SIG-M5 treated with dmso at 0.1 percent for 504 hours (cell line): ENCODE results near the gene ARL3.

Experiments used
- DNase-seq: peaks from one replicate; lab custom pipeline; 2025; ENCODE audit not compliant: unreplicated experiment; lab: John Stamatoyannopoulos, UW

The ARL3 gene

GRCh38 chr10:102653060-102653459 lies 61.1 kb downstream of the ARL3 start:
- DNase-seq, result no peak

DNA sequence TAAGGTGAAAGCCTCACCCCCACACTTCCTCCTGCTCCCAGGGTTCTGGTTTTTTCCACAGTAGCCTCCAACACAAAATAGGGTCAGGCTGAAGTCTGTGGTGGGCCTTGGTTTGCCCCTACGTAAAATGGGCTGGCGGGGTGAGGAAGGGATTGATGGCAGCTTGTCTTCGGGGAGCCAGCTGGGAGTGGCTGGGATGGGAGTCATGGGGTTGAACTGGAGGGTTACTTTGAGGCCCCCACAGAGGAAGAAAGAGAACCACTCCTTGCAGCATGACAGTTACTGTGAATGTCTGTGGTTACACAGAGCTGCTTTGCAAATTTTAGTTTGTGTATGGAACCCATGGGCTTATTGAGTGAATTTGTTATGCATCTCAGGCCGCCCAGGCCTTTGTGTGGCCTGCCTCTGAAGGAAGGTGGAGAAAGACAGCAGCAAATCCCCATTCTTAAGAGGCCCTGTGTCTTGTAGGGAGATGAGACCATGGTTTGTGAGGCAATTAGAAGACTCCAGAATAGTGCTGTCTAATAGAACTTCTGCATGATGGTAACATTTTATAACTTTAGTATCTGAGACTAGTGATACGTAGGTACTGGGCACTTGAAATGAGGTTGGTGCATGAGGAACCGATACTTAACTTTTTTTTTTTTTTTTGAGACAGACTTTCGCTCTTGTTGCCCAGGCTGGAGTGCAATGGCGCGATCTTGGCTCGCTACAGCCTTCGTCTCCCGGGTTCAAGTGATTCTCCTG lies 61.9 kb downstream of the ARL3 start:
- peak; percentile 21 for DNase-seq

DNA sequence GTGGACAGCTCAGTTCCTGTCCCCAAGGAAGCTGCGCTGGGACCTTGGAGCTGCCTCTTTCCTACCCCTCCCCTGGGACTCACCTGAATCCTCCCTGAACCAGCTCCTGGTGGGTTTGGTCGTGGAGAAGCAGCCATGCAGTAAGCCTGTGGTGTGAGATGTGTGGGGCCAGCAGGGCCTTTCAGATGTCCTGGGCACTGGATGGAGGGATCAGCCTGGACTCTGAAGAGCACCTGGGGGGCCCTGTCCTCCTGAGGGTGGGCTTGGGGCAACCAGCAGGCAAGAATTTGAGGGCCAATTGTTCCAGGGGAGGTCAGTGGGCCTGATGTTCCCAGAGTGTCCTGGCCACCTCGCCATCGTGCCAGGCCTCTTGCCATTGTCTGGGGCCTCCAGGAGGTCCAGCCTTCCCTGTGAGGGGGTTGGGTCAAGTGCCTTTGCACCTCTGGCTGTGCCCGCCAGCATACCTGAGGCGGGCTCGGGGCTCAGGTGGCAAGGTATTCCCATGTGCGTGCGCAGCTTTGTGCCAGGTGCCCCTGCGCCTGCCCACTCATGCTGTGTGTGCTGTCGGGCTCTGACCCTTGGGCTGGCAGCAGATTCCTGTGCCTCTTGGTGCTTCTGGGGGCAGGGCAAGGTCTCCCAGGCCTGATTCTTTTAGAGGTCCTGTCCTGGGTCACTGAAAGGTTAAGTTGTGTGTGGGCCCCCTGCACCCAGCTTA lies 62.6 kb downstream of the ARL3 start:
- DNase-seq, result no peak

DNA sequence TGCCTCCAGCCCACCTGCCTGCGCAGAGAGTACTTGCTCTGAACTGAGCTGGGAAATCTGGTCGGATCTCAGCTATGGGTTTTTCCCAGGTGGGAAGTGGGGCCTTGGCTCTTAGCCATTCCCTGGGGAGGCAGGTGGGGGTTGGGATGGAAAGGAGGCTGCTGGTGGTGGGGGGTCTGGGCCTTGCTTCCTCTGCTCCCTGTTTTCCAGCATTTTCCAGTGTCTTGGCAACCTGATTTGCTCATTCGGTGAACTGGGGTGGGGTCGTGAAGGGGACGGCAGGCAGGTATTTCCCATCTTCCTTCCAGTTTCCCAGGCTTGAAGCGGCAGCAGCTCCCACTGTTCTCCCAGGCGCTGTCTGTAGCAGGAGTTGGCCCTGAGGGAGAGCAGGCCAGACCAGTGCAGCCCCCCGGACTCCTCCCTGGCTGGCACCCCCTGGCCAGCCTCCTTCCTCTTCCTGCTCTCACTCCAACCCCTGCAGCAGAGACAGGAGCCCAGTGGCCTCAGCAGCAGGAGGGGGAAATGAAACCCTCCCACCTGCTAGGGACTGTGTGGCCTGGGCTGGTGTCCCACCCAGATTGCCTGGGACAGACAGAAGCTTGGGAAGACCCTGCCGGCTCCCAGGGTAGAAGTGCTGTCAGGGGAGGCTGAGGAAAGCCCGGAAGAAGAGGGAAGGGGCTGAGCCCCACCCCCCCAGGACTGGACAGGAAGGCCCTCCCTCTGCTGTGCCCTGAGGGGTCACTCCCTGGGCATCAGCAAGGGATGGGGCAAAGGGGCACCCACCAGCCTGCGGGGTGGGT lies 63.3 kb downstream of the ARL3 start:
- DNase-seq, result no peak

GRCh38 chr10:102649797-102650654 lies 64.2 kb downstream of the ARL3 start:
- DNase-seq, result no peak

GRCh38 chr10:102648889-102649796 lies 65.1 kb downstream of the ARL3 start:
- no peak for DNase-seq

- DNase-seq, result no peak
Observed at GRCh38 chr10:102648269-102648888, 65.8 kb downstream of the ARL3 start.

DNA sequence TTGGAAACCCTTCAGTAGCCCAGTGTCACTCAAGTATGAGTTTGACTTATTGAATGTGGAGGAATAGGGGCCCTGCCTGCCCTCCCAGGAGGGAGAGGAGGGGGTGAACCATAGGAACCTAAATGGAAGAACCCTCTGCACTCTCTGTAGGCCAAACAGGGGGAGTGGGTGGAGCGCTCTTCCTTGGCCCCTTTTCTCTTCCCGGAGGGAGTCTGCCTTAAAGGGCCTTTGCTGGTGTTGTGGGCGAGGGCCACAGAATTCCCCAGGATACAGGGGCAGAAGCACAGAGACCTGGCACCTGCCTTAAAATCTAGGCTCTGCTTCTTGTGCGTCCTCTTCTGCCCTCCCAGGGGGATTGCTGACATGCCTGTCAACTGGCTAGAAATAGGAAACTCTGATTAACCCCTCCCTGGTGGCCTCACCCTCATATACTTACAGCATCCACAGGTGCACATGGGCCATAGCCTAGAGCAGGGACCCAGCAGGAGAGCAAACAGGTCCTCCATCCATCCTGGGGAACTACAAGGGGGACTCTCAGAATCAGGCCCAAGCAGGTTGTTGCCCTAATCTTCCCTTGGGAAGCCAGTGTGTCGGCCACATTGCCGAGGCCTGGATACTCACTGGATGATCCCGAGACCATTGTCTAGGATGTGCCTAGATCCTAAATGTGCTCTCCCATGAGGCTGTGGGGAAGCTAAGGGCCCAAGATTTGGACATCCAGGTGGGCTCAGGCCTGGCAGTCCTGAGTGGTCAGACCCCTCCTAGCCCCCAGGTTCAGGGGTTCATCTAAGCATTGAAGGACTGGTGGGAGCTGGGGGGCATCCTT lies 66.5 kb downstream of the ARL3 start:
- DNase-seq, result no peak

DNA sequence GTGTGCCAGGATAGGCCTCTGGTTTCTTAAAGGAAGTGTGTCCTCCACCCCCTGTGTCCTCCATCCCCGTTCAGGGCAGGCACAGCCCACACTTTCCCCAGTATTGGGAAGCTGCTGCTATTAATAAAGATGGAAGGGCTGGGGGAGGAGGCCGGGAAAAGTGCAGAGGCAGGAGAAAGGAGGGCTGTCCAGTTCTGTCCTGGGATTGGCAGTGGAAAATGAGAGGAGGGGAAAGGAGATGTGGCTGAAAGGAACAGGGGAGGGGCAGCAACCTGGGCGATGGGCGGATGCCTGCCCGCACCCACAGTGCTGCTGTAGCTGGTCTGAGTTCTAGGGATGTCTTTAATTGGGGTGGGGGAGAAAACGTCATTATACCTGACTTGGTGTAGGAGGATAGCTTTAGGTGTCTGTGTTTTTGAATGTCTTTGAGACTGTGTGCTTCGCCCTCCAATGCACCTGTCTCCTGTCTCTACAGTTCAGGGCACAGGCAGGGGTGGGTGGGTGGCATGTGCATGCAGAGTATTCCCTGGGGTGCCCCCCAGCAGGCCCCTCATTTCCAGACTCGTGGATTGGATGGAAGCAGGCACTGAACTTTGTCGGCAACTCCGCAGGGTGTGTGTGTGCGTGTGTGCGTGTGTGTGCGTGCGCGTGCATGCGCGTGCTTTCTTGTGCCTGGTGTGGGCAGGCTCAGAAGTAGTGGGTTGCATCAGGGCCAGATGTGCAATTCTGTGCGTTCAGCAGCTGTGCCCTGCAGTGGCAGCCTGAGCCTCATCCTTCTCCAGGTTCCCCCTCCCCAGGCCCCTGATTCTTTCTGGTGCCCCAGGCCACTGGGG lies 67.4 kb downstream of the ARL3 start:
- DNase-seq, result no peak

DNA sequence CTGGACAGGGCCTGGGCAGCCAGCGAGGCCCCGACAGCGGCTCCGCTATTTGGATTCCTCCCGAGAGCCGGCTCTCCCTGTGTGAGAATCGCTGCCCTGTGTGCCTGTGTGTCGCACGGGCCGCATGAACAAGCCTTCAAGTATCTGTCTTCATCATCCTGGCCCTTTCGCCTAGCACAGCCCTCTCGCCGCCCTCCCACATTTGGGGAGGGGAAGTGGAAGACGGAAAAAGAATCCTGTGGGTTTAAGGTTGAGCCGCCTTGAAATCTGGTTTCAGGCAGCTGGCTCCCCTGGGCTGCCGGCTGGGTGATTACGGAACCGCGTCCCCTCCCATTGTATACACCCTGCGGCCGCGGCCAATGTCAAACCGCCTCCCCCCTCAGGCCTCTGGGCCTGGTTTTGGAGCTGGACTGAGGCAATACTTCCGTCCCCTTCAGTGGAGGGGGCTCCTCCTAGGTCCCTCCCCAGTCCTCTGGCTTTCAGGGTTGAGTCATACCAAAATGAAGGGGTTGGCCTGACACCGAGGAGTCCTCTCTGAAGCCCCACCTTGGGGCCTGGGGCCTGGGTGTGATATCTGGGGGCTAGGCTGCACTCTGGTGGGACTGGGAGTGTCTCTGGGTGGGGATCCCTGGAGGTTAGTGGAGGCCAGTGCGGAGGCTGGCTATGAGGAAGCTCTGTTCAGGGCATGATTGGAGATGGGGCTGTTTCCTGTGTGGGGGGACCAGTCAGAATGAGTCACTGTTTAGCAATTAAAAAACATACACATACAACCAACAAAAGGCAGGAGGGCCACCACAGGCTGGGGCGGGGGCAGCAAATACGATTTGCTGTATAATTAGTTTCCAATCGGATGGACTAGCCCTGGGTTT lies 68.2 kb downstream of the ARL3 start:
- DNase-seq, result peak; percentile 95

- DNase-seq, result peak; percentile 78
Observed at GRCh38 chr10:102645388-102645740, 68.8 kb downstream of the ARL3 start.

GRCh38 chr10:102644646-102645387 lies 69.4 kb downstream of the ARL3 start:
- peak; percentile 47 for DNase-seq

DNA sequence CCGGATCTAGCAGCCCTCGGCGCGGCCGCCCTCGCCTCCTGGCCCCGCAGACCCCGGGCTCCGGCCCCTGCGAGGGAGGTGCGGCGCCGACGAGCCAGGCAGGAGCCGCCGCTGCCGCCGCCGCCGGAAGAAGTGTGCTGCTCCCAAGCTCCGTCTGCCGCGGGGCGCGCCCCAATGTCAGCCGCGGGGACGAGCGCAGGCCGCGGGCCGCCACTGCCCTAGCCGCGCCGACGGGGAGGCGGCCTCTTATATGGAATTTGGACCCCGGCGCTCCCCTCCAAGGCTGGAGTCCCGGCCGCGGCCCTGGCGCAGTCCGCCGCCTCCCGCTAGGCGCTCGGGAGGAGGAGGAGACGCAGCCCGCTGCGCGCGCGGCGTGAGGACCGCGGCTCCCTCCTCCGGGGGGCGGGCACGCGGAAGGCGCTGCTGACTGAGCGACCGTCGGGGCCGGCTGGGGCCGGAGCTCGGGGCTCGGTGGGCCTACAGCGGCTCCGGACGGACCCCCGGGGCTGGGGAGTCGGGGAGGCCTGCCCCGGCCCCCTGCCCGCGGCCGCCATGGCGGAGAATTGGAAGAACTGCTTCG lies 70.0 kb downstream of the ARL3 start, which contains the start of gene TRIM8:
Gene TRIM8 (plus strand): TSS at position 414 of the 580 bp plus-strand sequence. CDS start 139 bp downstream, at position 553.
- DNase-seq, result peak; percentile 52

GRCh38 chr10:102643336-102644065 lies 70.7 kb downstream of the ARL3 start:
- DNase-seq, result peak; percentile 76
